DND-41 (cell line): Measurements from ENCODE around the gene EHMT1.
A peak's percentile ranks its signal among the peaks of the same experiment; 100 is the strongest.

Source experiments
- ATAC-seq: fragments of 200-7000 bp; cut with Tn5 transposase; 3 replicates; pipeline ENCODE4 v1.9.1; 2021; ENCODE audit warnings: low read depth; ENCODE audit not compliant: insufficient read depth
- DNase-seq: peaks from one replicate; pipeline ENCODE4 v3.0.0-alpha.2; 2020
- H2AFZ ChIP-seq: 2 replicates; pipeline ENCODE4 v1.6.0; 2012; ENCODE audit warnings: low read depth, low read length
- H3K27ac ChIP-seq: 2 replicates; pipeline ENCODE4 v1.5.1; 2012; ENCODE audit warnings: low read length, inconsistent platforms
- H3K27me3 ChIP-seq: fragments of 200-600 bp; sonication (generic); 2 replicates; pipeline ENCODE4 v1.6.0; 2012; ENCODE audit warnings: low read length, mild to moderate bottlenecking, inconsistent platforms; ENCODE audit not compliant: insufficient read depth, poor library complexity
- H3K36me3 ChIP-seq: 2 replicates; pipeline ENCODE4 v1.5.1; 2012; ENCODE audit warnings: low read length, inconsistent platforms; ENCODE audit not compliant: insufficient read depth
- H3K4me1 ChIP-seq: 2 replicates; pipeline ENCODE4 v1.5.1; 2012; ENCODE audit warnings: mild to moderate bottlenecking, low read length; ENCODE audit not compliant: insufficient read depth
- H3K4me2 ChIP-seq: 2 replicates; pipeline ENCODE4 v1.6.0; 2012; ENCODE audit warnings: mild to moderate bottlenecking, moderate library complexity, low read length, inconsistent platforms; ENCODE audit not compliant: insufficient read depth
- H3K4me3 ChIP-seq, 2 experiments: fragments of 200-600 bp in 1 of 2; shearing (Covaris generic) in 1 of 2; 2 replicates each; pipeline ENCODE4 v1.5.1; 2012 to 2016; ENCODE audit warnings: inconsistent platforms in 2 of 2, low read length in 2 of 2, mild to moderate bottlenecking in 2 of 2, low read depth in 1 of 2, moderate library complexity in 1 of 2
- H3K79me2 ChIP-seq: 2 replicates; pipeline ENCODE4 v1.6.0; 2012; ENCODE audit warnings: low read length, inconsistent platforms; ENCODE audit not compliant: insufficient read depth
- H3K9ac ChIP-seq: 2 replicates; pipeline ENCODE4 v1.6.0; 2012; ENCODE audit warnings: low read depth, mild to moderate bottlenecking, inconsistent platforms, low read length, moderate library complexity
- H3K9me3 ChIP-seq: 2 replicates; pipeline ENCODE4 v1.5.1; 2012; ENCODE audit warnings: low read length, moderate library complexity, mild to moderate bottlenecking, inconsistent platforms; ENCODE audit not compliant: insufficient read depth, severe bottlenecking
- H4K20me1 ChIP-seq: 2 replicates; pipeline ENCODE4 v1.6.0; 2012; ENCODE audit warnings: low read length; ENCODE audit not compliant: insufficient read depth
- CTCF ChIP-seq: IDR thresholded peaks from 2 replicates; pipeline ENCODE4 v1.5.1; 2012; ENCODE audit warnings: borderline replicate concordance, low read length, moderate library complexity, mild to moderate bottlenecking; ENCODE audit not compliant: poor library complexity, severe bottlenecking; ENCODE audit errors: extremely low read depth
- EZH2 ChIP-seq: IDR thresholded peaks from 3 replicates; pipeline ENCODE4 v1.6.1; 2012; ENCODE audit warnings: borderline replicate concordance, low read depth, mild to moderate bottlenecking, moderate library complexity, low read length, inconsistent platforms; ENCODE audit not compliant: severe bottlenecking

EHMT1 gene

GRCh38 chr9:137703842-137704508, 85.2 kb downstream of the EHMT1 start:
- H3K4me3 ChIP-seq = no peak overlapping the region
- no peaks in the 10 kb centered on the region for H3K27me3 ChIP-seq
- ATAC-seq (no peak), DNase-seq (no peak)
- no peak overlapping the region for H3K27ac ChIP-seq
- peaks cover 11% of the 10 kb centered on the region for H3K9me3 ChIP-seq
- no peak overlapping the region for H3K4me2 ChIP-seq
- no peak overlapping the region for H2AFZ ChIP-seq
- no peaks in the 10 kb centered on the region for H3K4me1 ChIP-seq
- H3K9ac ChIP-seq = no peak overlapping the region
- peaks cover 11% of the 10 kb centered on the region for H3K36me3 ChIP-seq
- peaks cover 39% of the 10 kb centered on the region for H4K20me1 ChIP-seq
- H3K79me2 ChIP-seq = peaks cover 90% of the 10 kb centered on the region
- TF ChIP-seq EZH2 = no peak
- no peak for TF ChIP-seq CTCF

- Histone ChIP-seq H4K20me1 (peaks cover 48% of the 10 kb centered on the region), H3K9ac (no peak overlapping the region), H3K4me1 (no peaks in the 10 kb centered on the region), H3K4me2 (no peak overlapping the region), H3K79me2 (peaks cover 88% of the 10 kb centered on the region), H3K36me3 (peaks cover 22% of the 10 kb centered on the region), H3K4me3 (no peak overlapping the region), H3K27me3 (no peaks in the 10 kb centered on the region), H3K27ac (no peak overlapping the region), H2AFZ (no peak overlapping the region), H3K9me3 (peaks cover 11% of the 10 kb centered on the region)
- TF ChIP-seq CTCF (no peak), EZH2 (no peak)
- ATAC-seq (peak; percentile 40; the same call in 1 of the 3 replicates), DNase-seq (no peak)
These were observed 86.6 kb downstream of the EHMT1 start for GRCh38 chr9:137705443-137705863.

GRCh38 chr9:137705906-137706305, 87.1 kb downstream of the EHMT1 start:
- ATAC-seq = no peak

More at GRCh38 chr9:137705906-137706305, 87.1 kb downstream of the EHMT1 start:
- H3K4me3 ChIP-seq = no peak overlapping the region
- peaks cover 87% of the 10 kb centered on the region for H3K79me2 ChIP-seq
- H3K9me3 ChIP-seq = peaks cover 11% of the 10 kb centered on the region
- no peak overlapping the region for H3K9ac ChIP-seq
- peaks cover 48% of the 10 kb centered on the region for H4K20me1 ChIP-seq
- no peak overlapping the region for H3K4me2 ChIP-seq
- H3K27ac ChIP-seq = no peak overlapping the region
- H2AFZ ChIP-seq = no peak overlapping the region
- no peaks in the 10 kb centered on the region for H3K4me1 ChIP-seq
- no peaks in the 10 kb centered on the region for H3K27me3 ChIP-seq
- TF ChIP-seq CTCF (no peak), EZH2 (no peak)
- no peak for DNase-seq
- peaks cover 26% of the 10 kb centered on the region for H3K36me3 ChIP-seq
